ENCODE results near the gene PCBP3.

The PCBP3 gene

GRCh38 chr21:45943630-45944540 is 300.4 kb downstream of the PCBP3 start:
- TF ChIP-seq, protein P1, sequence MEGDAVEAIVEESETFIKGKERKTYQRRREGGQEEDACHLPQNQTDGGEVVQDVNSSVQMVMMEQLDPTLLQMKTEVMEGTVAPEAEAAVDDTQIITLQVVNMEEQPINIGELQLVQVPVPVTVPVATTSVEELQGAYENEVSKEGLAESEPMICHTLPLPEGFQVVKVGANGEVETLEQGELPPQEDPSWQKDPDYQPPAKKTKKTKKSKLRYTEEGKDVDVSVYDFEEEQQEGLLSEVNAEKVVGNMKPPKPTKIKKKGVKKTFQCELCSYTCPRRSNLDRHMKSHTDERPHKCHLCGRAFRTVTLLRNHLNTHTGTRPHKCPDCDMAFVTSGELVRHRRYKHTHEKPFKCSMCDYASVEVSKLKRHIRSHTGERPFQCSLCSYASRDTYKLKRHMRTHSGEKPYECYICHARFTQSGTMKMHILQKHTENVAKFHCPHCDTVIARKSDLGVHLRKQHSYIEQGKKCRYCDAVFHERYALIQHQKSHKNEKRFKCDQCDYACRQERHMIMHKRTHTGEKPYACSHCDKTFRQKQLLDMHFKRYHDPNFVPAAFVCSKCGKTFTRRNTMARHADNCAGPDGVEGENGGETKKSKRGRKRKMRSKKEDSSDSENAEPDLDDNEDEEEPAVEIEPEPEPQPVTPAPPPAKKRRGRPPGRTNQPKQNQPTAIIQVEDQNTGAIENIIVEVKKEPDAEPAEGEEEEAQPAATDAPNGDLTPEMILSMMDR (IDR thresholded peaks at IDR 0.05; ENCODE audit: control extremely low read depth, extremely low read depth, low read depth, missing control alignments) = no peak
- ChIA-PET CTCF (no interaction called here), POLR2A (no interaction called here)
- no peak for DNase-seq (ENCODE audit: extremely low spot score)

- no peak for DNase-seq (ENCODE audit: extremely low spot score)
- TF ChIP-seq, protein P1 (IDR thresholded peaks at IDR 0.05; ENCODE audit: control extremely low read depth, extremely low read depth, low read depth, missing control alignments) = no peak
- ChIA-PET POLR2A (no interaction called here), CTCF (no interaction called here)
Observed at GRCh38 chr21:45944601-45945000, 301.1 kb downstream of the PCBP3 start.

- POLR2A ChIA-PET = no interaction called here
- CTCF ChIA-PET = no interaction called here
- no peak for DNase-seq (ENCODE audit: extremely low spot score)
- TF ChIP-seq, protein P1 (IDR thresholded peaks at IDR 0.05; ENCODE audit: control extremely low read depth, extremely low read depth, low read depth, missing control alignments) = no peak
Observed at GRCh38 chr21:45945066-45945867, 301.7 kb downstream of the PCBP3 start.

DNA sequence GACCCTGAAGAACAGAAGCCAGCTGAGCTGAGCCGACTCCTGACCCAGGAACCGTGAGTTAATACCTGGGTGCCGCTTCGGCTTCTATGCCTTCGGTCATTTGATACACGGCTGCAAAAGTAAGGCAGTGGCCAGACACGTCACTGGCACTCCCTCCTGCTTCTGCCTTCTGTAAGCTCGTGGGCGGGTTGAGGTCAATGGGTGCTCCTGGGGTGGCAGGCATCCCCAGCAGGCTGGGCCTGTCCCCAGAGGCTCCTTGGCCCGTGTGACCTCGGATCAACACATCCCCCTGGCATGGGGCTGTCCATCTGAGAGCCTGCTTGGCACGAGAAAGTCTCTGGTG is 302.3 kb downstream of the PCBP3 start:
- ChIA-PET CTCF (no interaction called here), POLR2A (no interaction called here)
- no peak for DNase-seq (ENCODE audit: extremely low spot score)
- TF ChIP-seq, protein P1 (IDR thresholded peaks at IDR 0.05; ENCODE audit: control extremely low read depth, extremely low read depth, low read depth, missing control alignments) = no peak

DNA sequence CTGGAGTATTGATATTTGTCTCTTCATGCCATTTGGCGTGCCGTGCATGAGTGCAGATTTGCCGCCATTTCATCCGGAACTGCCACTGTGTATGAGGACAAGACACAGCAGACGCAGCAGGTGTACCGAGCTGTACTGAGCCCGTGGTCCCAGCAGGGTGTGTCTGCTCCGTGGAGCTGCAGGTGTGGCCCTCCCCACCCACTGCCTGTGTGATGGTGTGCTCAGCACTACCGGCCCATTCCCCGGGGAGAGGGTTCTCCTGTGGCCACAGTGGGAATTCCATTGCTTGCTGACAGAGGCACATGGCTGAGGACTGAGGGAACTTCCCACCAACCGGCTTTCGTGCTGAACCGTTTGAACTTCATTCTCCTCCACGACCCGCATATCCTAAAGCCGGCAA is 303.8 kb downstream of the PCBP3 start:
- TF ChIP-seq, protein P1 (IDR thresholded peaks at IDR 0.05; ENCODE audit: control extremely low read depth, extremely low read depth, low read depth, missing control alignments) = no peak
- no peak for DNase-seq (ENCODE audit: extremely low spot score)
- ChIA-PET CTCF (no interaction called here), POLR2A (no interaction called here)

GRCh38 chr21:45947716-45948255 is 304.3 kb downstream of the PCBP3 start:
- DNase-seq (ENCODE audit: extremely low spot score) = no peak
- ChIA-PET POLR2A (no interaction called here), CTCF (interaction anchor here (0.8 kb wide), 1 partner anchor 23 kb away, joined by 4 read pairs; no protein-coding TSS in a partner anchor)
- TF ChIP-seq, protein P1 (IDR thresholded peaks at IDR 0.05; ENCODE audit: control extremely low read depth, extremely low read depth, low read depth, missing control alignments) = no peak
